K562 (cell line): ENCODE results near the gene RABGAP1. TPM values are rescaled to one million over a fixed set of nuclear protein-coding genes. Genes with fewer than 3 reads are reported as not detected.

Source experiments
- ATAC-seq: fragments of 200-7000 bp; cut with Tn5 transposase; 3 replicates; pipeline ENCODE4 v1.9.1; 2020; ENCODE audit warnings: moderate library complexity
- BruUV-seq: library from RNA; stranded (reverse); fragments of 400-500 nt; replicated peaks from 2 replicates; lab custom pipeline; 2021; lab: Mats Ljungman, UMichigan
- CTCF ChIA-PET: fragments of 300-600 bp; formaldehyde crosslinking; extraction: SDS; loops from one replicate; lab custom pipeline; 2021; ENCODE audit warnings: low intra/inter-chr PET ratio; lab: Yijun Ruan, JAX
- POLR2A ChIA-PET: fragments of 300-600, 350-650 bp; sonication (Branson Sonifier 250); formaldehyde crosslinking; extraction: SDS; loops from one replicate; lab custom pipeline; 2021; ENCODE audit warnings: antibody characterized with exemption, inconsistent platforms; lab: Yijun Ruan, JAX
- DNase-seq, 4 experiments: peaks; one replicate each; pipeline versions ENCODE4 v3.0.0 to v3.0.0-alpha.2; 2011 to 2018; ENCODE audit warnings: low spot score in 3 of 4, mixed read lengths in 3 of 4; ENCODE audit errors: extremely low read depth in 1 of 4
- FAIRE-seq: peaks from 2 replicates; lab custom pipeline; 2011; peaks lifted over from hg19 to GRCh38; lab: Jason Lieb, UNC
- H2AFZ ChIP-seq: 2 replicates; pipeline ENCODE4 v1.6.0; 2011; ENCODE audit warnings: low read depth, low read length, control low read depth, inconsistent platforms
- H3K27ac ChIP-seq: fragments of 200-600 bp; 3 replicates; pipeline ENCODE4 v1.8.0; 2011; ENCODE audit warnings: low read depth, mild to moderate bottlenecking, control low read depth, inconsistent platforms, low read length, moderate library complexity, mixed read lengths; ENCODE audit errors: extremely low read depth
- H3K27me3 ChIP-seq, 2 experiments: fragments of 300-600 bp in 1 of 2; 2 replicates in 1 of 2; 3 replicates in 1 of 2; pipeline versions ENCODE4 v1.6.0 to v1.8.0; 2011; ENCODE audit warnings: inconsistent platforms in 2 of 2, low read length in 2 of 2, mild to moderate bottlenecking in 1 of 2, mixed read lengths in 1 of 2, moderate library complexity in 1 of 2; ENCODE audit not compliant: control insufficient read depth in 2 of 2, insufficient read depth in 2 of 2
- H3K36me3 ChIP-seq: fragments of 300-600 bp; 3 replicates; pipeline ENCODE4 v1.8.0; 2011; ENCODE audit warnings: mild to moderate bottlenecking, low read length, inconsistent platforms; ENCODE audit not compliant: control insufficient read depth, insufficient read depth
- H3K4me1 ChIP-seq, 2 experiments: fragments of 200-600 bp in 1 of 2; replicated peaks in 1 of 2; 2 replicates in 1 of 2; 3 replicates in 1 of 2; pipeline versions ENCODE4 v1.5.1 to v1.8.0; 2011; ENCODE audit warnings: inconsistent platforms in 2 of 2, low read length in 2 of 2, mild to moderate bottlenecking in 1 of 2, mixed read lengths in 1 of 2, moderate library complexity in 1 of 2; ENCODE audit not compliant: control insufficient read depth in 2 of 2, insufficient read depth in 2 of 2
- H3K4me2 ChIP-seq: 2 replicates; pipeline ENCODE4 v1.6.1; 2011; ENCODE audit warnings: low read length, control low read depth, inconsistent platforms, mixed read lengths; ENCODE audit not compliant: insufficient read depth
- H3K4me3 ChIP-seq: fragments of 200-600 bp; sonication (generic), shearing (Covaris generic); 2 replicates; pipeline ENCODE4 v1.5.1; 2016; ENCODE audit warnings: control low read depth, inconsistent platforms
- H3K79me2 ChIP-seq: fragments of 200-600 bp; 3 replicates; pipeline ENCODE4 v1.8.0; 2011; ENCODE audit warnings: low read length, inconsistent platforms; ENCODE audit not compliant: control insufficient read depth, insufficient read depth
- H3K9ac ChIP-seq, 2 experiments: 2 replicates each; pipeline versions ENCODE4 v1.6.0 to v1.6.1; 2011; ENCODE audit warnings: low read depth in 2 of 2, low read length in 2 of 2, control low read depth in 1 of 2, inconsistent platforms in 1 of 2, mild to moderate bottlenecking in 1 of 2, mixed read lengths in 1 of 2; ENCODE audit not compliant: insufficient read depth in 1 of 2
- H3K9me1 ChIP-seq: one replicate; pipeline ENCODE4 v1.6.0; 2011; ENCODE audit warnings: inconsistent platforms, mild to moderate bottlenecking, low read length, moderate library complexity; ENCODE audit not compliant: control insufficient read depth, insufficient read depth
- H3K9me3 ChIP-seq: replicated peaks from 2 replicates; pipeline ENCODE4 v1.5.1; 2011; ENCODE audit warnings: low read depth, low read length, inconsistent platforms; ENCODE audit not compliant: control insufficient read depth, insufficient read depth
- H4K20me1 ChIP-seq: replicated peaks from 2 replicates; pipeline ENCODE4 v1.6.1; 2011; ENCODE audit warnings: low read length, inconsistent platforms, mixed read lengths; ENCODE audit not compliant: control insufficient read depth, insufficient read depth
- EP300 ChIP-seq: IDR thresholded peaks from 2 replicates; pipeline ENCODE4 v1.6.1; 2012; ENCODE audit warnings: low read length, improper control_type of control experiment
- FOSL1 ChIP-seq: fragments of 200-800 bp; sonication (Bioruptor generic); conservative IDR thresholded peaks from 2 replicates; pipeline ENCODE4 v1.6.1; 2016; ENCODE audit warnings: missing genetic modification characterization, missing compliant biosample characterization
- IRF2 ChIP-seq: sonication (generic); formaldehyde crosslinking; IDR thresholded peaks from 2 replicates; pipeline ENCODE4 v1.8.1; 2022; ENCODE audit warnings: mild to moderate bottlenecking, missing genetic modification reagents
- MAFG ChIP-seq: fragments of 450-650 bp; conservative IDR thresholded peaks from 2 replicates; pipeline ENCODE4 v1.6.1; 2016; ENCODE audit warnings: missing genetic modification characterization, missing compliant biosample characterization
- NR2F6 ChIP-seq: fragments of 450-650 bp; formaldehyde crosslinking; IDR thresholded peaks from 2 replicates; pipeline ENCODE4 v1.4.0; 2020; ENCODE audit warnings: mild to moderate bottlenecking
- SOX6 ChIP-seq: fragments of 450-650 bp; IDR thresholded peaks from 2 replicates; pipeline ENCODE4 v1.6.1; 2014; ENCODE audit warnings: mild to moderate bottlenecking
- TCF3 ChIP-seq: sonication (generic); formaldehyde crosslinking; IDR thresholded peaks from 2 replicates; pipeline ENCODE4 v1.4.0; 2020; ENCODE audit warnings: mild to moderate bottlenecking, missing genetic modification reagents
- ZNF274 ChIP-seq: IDR thresholded peaks from 2 replicates; pipeline ENCODE4 v1.6.1; 2011; ENCODE audit warnings: low read depth, mild to moderate bottlenecking, low read length, moderate library complexity, borderline replicate concordance
- WGBS: fragments of 100-300 bp; shearing (Covaris generic); methylation state at CpG from one replicate; pipeline ENCODE4 v1.1.6; 2016; ENCODE audit warnings: low coverage, mixed read lengths; ENCODE audit not compliant: insufficient coverage; ENCODE audit errors: missing lambda C conversion rate; 5-methylcytosine and 5-hydroxymethylcytosine counted together
- in situ Hi-C: fragments of 300-500 bp; cut with MboI; formaldehyde crosslinking; loops from 4 replicates; pipeline ENCODE4 v1.15.0; 2018; ENCODE audit warnings: inconsistent platforms, mixed read lengths
- intact Hi-C: fragments of 100-400 bp; cut with micrococcal nuclease; formaldehyde crosslinking; loops from 2 replicates; pipeline ENCODE4 v1.14.2; 2022
- polyA plus RNA-seq, 8 experiments: library from polyadenylated mRNA; depleted of rRNA in 4 of 8; stranded (reverse) in 5 of 8; unstranded in 3 of 8; fragments of >200 nt; fragmentation: Nextera tagmentation in 2 of 8; fragmentation: Illumina TruSeq in 1 of 8; extraction: Ambion mirVana in 2 of 8; extraction: Trizol in 1 of 8; gene quantifications; 2 replicates each; pipeline versions ENCODE4 v1.2.1 to v1.2.3, GENCODE V29; 2011 to 2014; ENCODE audit warnings: inconsistent platforms in 1 of 8, missing spikeins in 1 of 8
- total RNA-seq, 7 experiments: library from RNA; depleted of rRNA in 6 of 7; stranded (reverse); fragments of >200 nt in 6 of 7; fragmentation: Illumina TruSeq in 2 of 7; extraction: Trizol in 2 of 7; gene quantifications; 2 replicates each; pipeline versions ENCODE4 v1.2.1 to v1.2.3, GENCODE V29; 2011 to 2021; ENCODE audit warnings: low replicate concordance in 1 of 7

RABGAP1 gene
- total and polyA plus RNA-seq, 9 of the 15 experiments (the other 6 are each of a cell fraction or from before 2014, with no cell fraction given) = 1.5 to 22.7 (median 13.1) TPM

DNA sequence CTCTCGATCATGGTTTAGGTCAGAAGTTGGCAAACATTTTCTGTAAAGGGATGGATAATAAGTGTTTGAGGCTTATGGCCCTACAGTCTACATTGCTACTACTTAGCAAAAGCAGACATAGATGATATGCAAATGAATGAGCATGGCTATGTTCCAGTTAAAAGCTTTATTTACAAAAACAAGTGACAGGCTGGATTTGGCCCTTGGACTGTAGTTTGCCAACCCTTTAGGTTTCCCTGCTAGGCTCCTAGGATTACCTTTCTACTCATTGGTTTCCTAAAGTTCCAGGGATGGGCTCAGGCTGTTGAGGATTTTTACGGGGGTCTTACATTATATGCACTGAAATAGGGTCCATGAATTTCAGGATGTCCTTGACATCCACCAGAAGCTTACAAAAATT lies 150.1 kb downstream of the RABGAP1 start:
- no peak for DNase-seq
- CTCF ChIA-PET = no interaction called here
- Histone ChIP-seq H4K20me1 (no peaks in the 10 kb centered on the region), H3K36me3 (peaks cover 43% of the 10 kb centered on the region), H3K9me1 (no peaks in the 10 kb centered on the region), H2AFZ (no peak overlapping the region), H3K9me3 (no peaks in the 10 kb centered on the region), H3K4me3 (no peak overlapping the region), H3K4me2 (no peak overlapping the region), H3K9ac (no peak overlapping the region), H3K27ac (no peak overlapping the region), H3K4me1 (no peaks in the 10 kb centered on the region; a peak in 1 of 5 replicates), H3K27me3 (no peaks in the 10 kb centered on the region), H3K79me2 (no peaks in the 10 kb centered on the region)
- TF ChIP-seq IRF2 (CRISPR knock-in tag) (no peak), NR2F6 (CRISPR knock-in tag) (no peak), ZNF274 (no peak), MAFG (no peak), TCF3 (CRISPR knock-in tag) (no peak), EP300 (no peak), FOSL1 (tag) (no peak), SOX6 (no peak)
- no TSS peak for BruUV-seq
- ATAC-seq = no peak
- no peak for FAIRE-seq
- POLR2A ChIA-PET = interaction anchor here (1.4 kb wide), 1 partner anchor 11 kb away, joined by 3 read pairs; no protein-coding TSS in a partner anchor
- 68% methylated on average over 2 of the region's 2 CpGs for WGBS
- in situ Hi-C loops (no loop called here), intact Hi-C loops (no loop called here)
